ENCODE results near the gene OR5AN1. TPM values are rescaled to one million over a fixed set of nuclear protein-coding genes. Genes with fewer than 3 reads are reported as not detected.

Gene OR5AN1
- polyA plus RNA-seq, 3 donors: not detected

- Histone ChIP-seq H3K27me3 (ENCODE audit: control insufficient read depth in 2 of 2, insufficient read depth in 2 of 2, low read length in 2 of 2) (no peaks in the 10 kb centered on the region), H3K4me1 (ENCODE audit: control insufficient read depth in 1 of 2, insufficient read depth in 2 of 2, low read length in 2 of 2) (no peaks in the 10 kb centered on the region)
- peaks cover 0 to 3% (median 0%) of the 10 kb centered on the region in 7 donors for H3K9me3 Mint-ChIP-seq
Observed at GRCh38 chr11:59358020-59358419, 675 bp upstream of the OR5AN1 start.

DNA sequence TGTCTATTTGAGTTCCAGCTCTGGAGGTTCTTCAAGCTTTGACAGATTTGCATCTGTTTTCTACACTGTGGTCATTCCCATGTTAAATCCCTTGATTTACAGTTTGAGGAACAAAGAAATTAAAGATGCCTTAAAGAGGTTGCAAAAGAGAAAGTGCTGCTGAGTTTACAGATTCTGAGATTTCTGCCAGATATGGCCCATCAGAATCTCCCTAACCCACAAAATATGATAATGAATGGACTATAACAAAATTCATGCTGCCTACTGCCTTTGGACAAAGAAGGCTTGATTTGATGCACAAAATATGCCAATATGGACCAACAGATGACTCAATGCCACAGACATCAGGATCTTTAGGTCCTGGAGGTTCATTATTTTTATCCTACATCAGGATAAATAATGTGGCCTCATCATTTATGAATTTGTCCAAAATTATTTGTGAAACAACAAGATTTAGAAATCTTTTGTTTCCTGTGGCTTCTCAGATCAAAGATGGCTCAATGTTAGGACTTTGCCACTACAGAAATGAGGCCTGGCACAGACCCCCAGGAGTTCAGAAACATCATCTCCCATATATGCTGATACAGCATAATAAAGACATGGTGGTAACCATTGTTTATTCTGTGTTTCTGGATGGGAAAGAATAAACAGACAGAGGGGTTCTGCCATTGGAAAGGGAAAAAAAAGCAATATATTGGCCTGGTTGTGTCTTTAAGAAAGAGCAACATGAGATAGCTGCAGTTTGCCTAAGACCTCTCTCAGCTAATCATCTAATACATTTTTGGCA lies 6.7 kb downstream of the OR5AN1 start:
- no peak for DNase-seq
- no peak overlapping the region for H3K4me3 Mint-ChIP-seq
- Histone ChIP-seq H2AFZ (ENCODE audit: insufficient read depth, low read depth, low read length, poor library complexity, severe bottlenecking) (no peak overlapping the region), H3K36me3 (replicated peaks in 1 of 2; ENCODE audit: control insufficient read depth in 1 of 2, insufficient read depth in 2 of 2, low read length in 2 of 2) (no peaks in the 10 kb centered on the region), H3K9ac (ENCODE audit: insufficient read depth, low read length, poor library complexity, severe bottlenecking) (no peak overlapping the region), H3K79me2 (ENCODE audit: insufficient read depth, low read length) (no peaks in the 10 kb centered on the region), H3K4me1 (ENCODE audit: control insufficient read depth in 1 of 2, insufficient read depth in 2 of 2, low read length in 2 of 2) (peaks cover 8 to 10% of the 10 kb centered on the region in 2 donors), H3K4me2 (replicated peaks; ENCODE audit: extremely low read depth, low read length, poor library complexity, severe bottlenecking) (no peak overlapping the region), H4K20me1 (ENCODE audit: insufficient read depth, low read length) (no peaks in the 10 kb centered on the region), H3K4me3 (replicated peaks in 1 of 3; ENCODE audit: low read depth in 2 of 3, low read length in 3 of 3) (no peak overlapping the region), H3K27ac (ENCODE audit: low read depth in 1 of 2, low read length in 2 of 2) (no peak overlapping the region), H3K9me3 (replicated peaks in 1 of 2; ENCODE audit: control insufficient read depth in 1 of 2, insufficient read depth in 1 of 2, low read length in 2 of 2) (no peaks in the 10 kb centered on the region), H3K27me3 (ENCODE audit: control insufficient read depth in 2 of 2, insufficient read depth in 2 of 2, low read length in 2 of 2) (no peaks in the 10 kb centered on the region)
- no peaks in the 10 kb centered on the region for H3K36me3 Mint-ChIP-seq
- H3K27me3 Mint-ChIP-seq (ENCODE audit: low read depth in 3 of 3): peaks cover 0 to 2% (median 0%) of the 10 kb centered on the region in 3 donors
- intact Hi-C loops (cut with micrococcal nuclease): no loop called here
- TF ChIP-seq, protein P1, sequence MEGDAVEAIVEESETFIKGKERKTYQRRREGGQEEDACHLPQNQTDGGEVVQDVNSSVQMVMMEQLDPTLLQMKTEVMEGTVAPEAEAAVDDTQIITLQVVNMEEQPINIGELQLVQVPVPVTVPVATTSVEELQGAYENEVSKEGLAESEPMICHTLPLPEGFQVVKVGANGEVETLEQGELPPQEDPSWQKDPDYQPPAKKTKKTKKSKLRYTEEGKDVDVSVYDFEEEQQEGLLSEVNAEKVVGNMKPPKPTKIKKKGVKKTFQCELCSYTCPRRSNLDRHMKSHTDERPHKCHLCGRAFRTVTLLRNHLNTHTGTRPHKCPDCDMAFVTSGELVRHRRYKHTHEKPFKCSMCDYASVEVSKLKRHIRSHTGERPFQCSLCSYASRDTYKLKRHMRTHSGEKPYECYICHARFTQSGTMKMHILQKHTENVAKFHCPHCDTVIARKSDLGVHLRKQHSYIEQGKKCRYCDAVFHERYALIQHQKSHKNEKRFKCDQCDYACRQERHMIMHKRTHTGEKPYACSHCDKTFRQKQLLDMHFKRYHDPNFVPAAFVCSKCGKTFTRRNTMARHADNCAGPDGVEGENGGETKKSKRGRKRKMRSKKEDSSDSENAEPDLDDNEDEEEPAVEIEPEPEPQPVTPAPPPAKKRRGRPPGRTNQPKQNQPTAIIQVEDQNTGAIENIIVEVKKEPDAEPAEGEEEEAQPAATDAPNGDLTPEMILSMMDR (IDR thresholded peaks at IDR 0.05): no peak
- H3K4me1 Mint-ChIP-seq: peaks cover 20% of the 10 kb centered on the region
- no peak overlapping the region for H3K27ac Mint-ChIP-seq
- H3K9me3 Mint-ChIP-seq: peaks cover 2 to 11% (median 8%) of the 10 kb centered on the region in 7 donors

More at GRCh38 chr11:59358020-59358419, 675 bp upstream of the OR5AN1 start:
- Mint-ChIP-seq H3K36me3 (no peaks in the 10 kb centered on the region), H3K4me3 (no peak overlapping the region), H3K27ac (no peak overlapping the region), H3K4me1 (no peaks in the 10 kb centered on the region), H3K27me3 (ENCODE audit: low read depth in 3 of 3) (peaks cover 0 to 2% (median 0%) of the 10 kb centered on the region in 3 donors)
- H3K4me3 ChIP-seq (replicated peaks in 1 of 3; ENCODE audit: low read depth in 2 of 3, low read length in 3 of 3): no peak overlapping the region
- H3K9ac ChIP-seq (ENCODE audit: insufficient read depth, low read length, poor library complexity, severe bottlenecking): no peak overlapping the region
- no peak overlapping the region for H3K4me2 ChIP-seq (replicated peaks; ENCODE audit: extremely low read depth, low read length, poor library complexity, severe bottlenecking)
- no peak overlapping the region for H2AFZ ChIP-seq (ENCODE audit: insufficient read depth, low read depth, low read length, poor library complexity, severe bottlenecking)
- H3K36me3 ChIP-seq (replicated peaks in 1 of 2; ENCODE audit: control insufficient read depth in 1 of 2, insufficient read depth in 2 of 2, low read length in 2 of 2): no peaks in the 10 kb centered on the region
- no peak for DNase-seq
- no peaks in the 10 kb centered on the region for H3K9me3 ChIP-seq (replicated peaks in 1 of 2; ENCODE audit: control insufficient read depth in 1 of 2, insufficient read depth in 1 of 2, low read length in 2 of 2)
- no peak overlapping the region for H3K27ac ChIP-seq (ENCODE audit: low read depth in 1 of 2, low read length in 2 of 2)
- H3K79me2 ChIP-seq (ENCODE audit: insufficient read depth, low read length): no peaks in the 10 kb centered on the region
- intact Hi-C loops (cut with micrococcal nuclease): no loop called here
- TF ChIP-seq, protein P1 (IDR thresholded peaks at IDR 0.05): no peak
- no peaks in the 10 kb centered on the region for H4K20me1 ChIP-seq (ENCODE audit: insufficient read depth, low read length)

All from CD14-positive monocyte (primary cell).